ENCODE data around the gene COL7A1.

DNA sequence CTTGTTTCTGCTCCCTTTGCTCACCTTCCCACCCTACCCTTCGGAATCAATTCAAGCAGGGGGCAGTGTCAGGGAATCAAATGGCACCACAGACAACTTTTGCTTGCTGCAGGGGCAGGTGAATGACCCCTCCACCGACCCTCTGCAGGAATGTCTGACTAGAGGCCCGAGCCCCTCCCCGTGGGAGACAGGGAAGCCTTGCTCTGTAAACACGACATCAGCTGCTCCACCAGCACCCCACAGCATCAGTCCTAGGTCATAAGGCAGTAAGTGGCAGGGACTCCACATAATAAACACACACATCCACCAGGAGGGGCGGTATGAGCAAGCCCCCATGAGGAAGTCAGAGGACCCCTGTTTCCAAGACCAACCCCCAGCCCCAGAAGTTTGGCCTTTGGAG is 42.2 kb upstream of the COL7A1 start:
- TF ChIP-seq, protein P1, sequence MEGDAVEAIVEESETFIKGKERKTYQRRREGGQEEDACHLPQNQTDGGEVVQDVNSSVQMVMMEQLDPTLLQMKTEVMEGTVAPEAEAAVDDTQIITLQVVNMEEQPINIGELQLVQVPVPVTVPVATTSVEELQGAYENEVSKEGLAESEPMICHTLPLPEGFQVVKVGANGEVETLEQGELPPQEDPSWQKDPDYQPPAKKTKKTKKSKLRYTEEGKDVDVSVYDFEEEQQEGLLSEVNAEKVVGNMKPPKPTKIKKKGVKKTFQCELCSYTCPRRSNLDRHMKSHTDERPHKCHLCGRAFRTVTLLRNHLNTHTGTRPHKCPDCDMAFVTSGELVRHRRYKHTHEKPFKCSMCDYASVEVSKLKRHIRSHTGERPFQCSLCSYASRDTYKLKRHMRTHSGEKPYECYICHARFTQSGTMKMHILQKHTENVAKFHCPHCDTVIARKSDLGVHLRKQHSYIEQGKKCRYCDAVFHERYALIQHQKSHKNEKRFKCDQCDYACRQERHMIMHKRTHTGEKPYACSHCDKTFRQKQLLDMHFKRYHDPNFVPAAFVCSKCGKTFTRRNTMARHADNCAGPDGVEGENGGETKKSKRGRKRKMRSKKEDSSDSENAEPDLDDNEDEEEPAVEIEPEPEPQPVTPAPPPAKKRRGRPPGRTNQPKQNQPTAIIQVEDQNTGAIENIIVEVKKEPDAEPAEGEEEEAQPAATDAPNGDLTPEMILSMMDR (conservative IDR thresholded peaks at IDR 0.05) = no peak
- TF ChIP-seq EZH2 (IDR thresholded peaks at IDR 0.05; ENCODE audit: low read depth) = no peak
